ENCODE data around the gene ELL. TPM values are rescaled to one million over a fixed set of nuclear protein-coding genes. Genes with fewer than 3 reads are reported as not detected.
"Not testable (repeated sequence)": the region's sequence is repeated elsewhere in the genome, so short reads cannot be mapped to it uniquely, and the experiment has no call there.

ELL gene
- total RNA-seq, 1 donor from 2014 or later, result 7.9 TPM

DNA sequence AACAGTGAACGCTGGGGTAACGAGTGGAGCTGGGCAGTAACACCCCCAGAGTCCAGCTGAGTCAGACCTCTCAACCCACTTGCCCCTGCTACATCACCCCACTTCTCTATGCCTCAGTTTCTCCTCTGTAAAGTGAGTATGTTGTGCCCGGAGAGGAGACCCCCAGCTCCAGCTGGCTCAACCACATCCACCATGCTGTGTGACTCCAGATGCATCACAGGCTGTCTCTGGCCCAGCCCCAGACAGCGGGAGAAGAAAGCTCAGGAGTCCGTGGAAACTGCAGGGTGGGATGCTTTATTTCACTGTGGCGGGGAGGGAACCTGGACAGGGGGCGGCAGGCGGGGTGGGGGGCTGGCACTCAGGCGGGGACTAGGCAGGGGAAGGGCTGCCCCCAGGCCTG, 9.6 kb upstream of the ELL start:
- peaks cover 50% of the 10 kb centered on the region for H3K36me3 ChIP-seq
- intact Hi-C loops (cut with micrococcal nuclease), result no loop called here

DNA sequence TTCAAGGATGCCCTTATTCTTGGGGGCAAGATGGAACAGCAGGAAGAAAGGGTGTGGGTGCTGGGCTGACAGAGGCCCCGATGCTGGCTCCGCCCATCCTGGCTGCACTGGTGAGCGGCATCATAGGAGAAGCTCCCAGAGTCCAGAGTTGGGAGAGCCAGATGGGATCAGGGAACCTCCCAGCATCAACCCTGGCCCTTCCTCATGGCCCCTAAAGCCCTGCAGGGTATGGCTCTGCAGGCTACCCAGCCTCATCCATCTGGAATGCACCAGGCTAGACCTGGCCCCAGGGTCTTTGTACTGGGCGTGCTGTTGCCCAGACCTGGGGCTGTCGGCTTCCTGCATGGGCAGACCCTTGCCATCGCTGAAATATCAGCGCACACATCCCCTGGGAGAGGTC, 7.9 kb upstream of the ELL start:
- TF ChIP-seq, protein P1, sequence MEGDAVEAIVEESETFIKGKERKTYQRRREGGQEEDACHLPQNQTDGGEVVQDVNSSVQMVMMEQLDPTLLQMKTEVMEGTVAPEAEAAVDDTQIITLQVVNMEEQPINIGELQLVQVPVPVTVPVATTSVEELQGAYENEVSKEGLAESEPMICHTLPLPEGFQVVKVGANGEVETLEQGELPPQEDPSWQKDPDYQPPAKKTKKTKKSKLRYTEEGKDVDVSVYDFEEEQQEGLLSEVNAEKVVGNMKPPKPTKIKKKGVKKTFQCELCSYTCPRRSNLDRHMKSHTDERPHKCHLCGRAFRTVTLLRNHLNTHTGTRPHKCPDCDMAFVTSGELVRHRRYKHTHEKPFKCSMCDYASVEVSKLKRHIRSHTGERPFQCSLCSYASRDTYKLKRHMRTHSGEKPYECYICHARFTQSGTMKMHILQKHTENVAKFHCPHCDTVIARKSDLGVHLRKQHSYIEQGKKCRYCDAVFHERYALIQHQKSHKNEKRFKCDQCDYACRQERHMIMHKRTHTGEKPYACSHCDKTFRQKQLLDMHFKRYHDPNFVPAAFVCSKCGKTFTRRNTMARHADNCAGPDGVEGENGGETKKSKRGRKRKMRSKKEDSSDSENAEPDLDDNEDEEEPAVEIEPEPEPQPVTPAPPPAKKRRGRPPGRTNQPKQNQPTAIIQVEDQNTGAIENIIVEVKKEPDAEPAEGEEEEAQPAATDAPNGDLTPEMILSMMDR (IDR thresholded peaks at IDR 0.05; ENCODE audit: borderline replicate concordance), result no peak
- Histone ChIP-seq H3K27me3 (ENCODE audit: low read depth) (no peaks in the 10 kb centered on the region), H3K36me3 (peaks cover 34% of the 10 kb centered on the region), H3K4me1 (peaks cover 4% of the 10 kb centered on the region), H3K4me3 (no peak overlapping the region), H3K27ac (replicated peaks) (no peak overlapping the region), H3K9me3 (replicated peaks) (no peaks in the 10 kb centered on the region)
- no peak for DNase-seq
- intact Hi-C loops (cut with micrococcal nuclease), result no loop called here

More for the DNA sequence above, 9.6 kb upstream of the ELL start:
- no peak for DNase-seq
- TF ChIP-seq, protein P1 (IDR thresholded peaks at IDR 0.05; ENCODE audit: borderline replicate concordance), result no peak
- Histone ChIP-seq H3K27ac (replicated peaks) (no peak overlapping the region), H3K4me3 (no peak overlapping the region), H3K4me1 (peaks cover 4% of the 10 kb centered on the region), H3K27me3 (ENCODE audit: low read depth) (no peaks in the 10 kb centered on the region), H3K9me3 (replicated peaks) (no peaks in the 10 kb centered on the region)

DNA sequence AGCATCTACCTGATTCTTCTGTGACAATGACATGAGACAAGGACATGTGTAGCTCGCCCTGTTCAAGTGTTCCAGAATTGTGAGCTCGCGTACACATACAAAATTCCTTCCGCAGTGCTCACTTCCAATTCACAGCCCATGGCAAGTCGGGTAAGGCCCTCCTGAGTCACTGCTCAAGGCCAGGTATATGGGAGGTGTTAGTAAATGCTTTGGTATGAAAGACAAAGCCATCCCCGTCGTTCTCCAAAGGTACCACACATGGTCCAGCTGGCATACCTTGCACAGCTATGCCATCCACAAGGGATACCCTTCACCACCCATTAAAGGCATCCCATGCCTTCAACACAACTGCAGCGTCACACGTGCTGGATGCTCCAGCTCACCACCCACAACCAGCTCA, 4.4 kb upstream of the ELL start:
- Histone ChIP-seq H3K36me3 (peaks cover 6% of the 10 kb centered on the region), H3K4me3 (no peak overlapping the region)
- intact Hi-C loops (cut with micrococcal nuclease), result no loop called here

DNA sequence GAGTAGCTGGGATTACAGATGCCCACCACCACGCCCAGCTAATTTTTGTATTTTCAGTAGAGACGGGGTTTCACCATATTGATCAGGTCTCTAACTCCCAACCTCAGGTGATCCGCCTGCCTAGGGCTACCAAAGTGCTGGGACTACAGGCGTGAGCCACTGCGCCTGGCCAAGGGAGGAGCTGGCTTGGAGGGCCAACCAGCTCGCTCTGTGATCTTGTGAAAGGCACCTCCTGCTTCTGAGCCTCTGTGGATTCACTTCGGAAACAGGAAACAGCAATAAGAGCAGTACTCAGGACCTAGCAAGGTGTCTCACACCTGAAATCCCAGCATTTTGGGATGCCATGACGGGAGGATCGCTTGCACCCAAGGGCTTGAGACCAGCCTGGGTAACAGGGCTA, 2.0 kb upstream of the ELL start:
- H3K36me3 ChIP-seq, result no peaks in the 10 kb centered on the region
- no peak overlapping the region for H3K27ac ChIP-seq (replicated peaks)
- DNase-seq, result no peak
- no peaks in the 10 kb centered on the region for H3K27me3 ChIP-seq (ENCODE audit: low read depth)
- TF ChIP-seq, protein P1 (IDR thresholded peaks at IDR 0.05; ENCODE audit: borderline replicate concordance), result no peak
- H3K9me3 ChIP-seq (replicated peaks), result no peaks in the 10 kb centered on the region
- intact Hi-C loops (cut with micrococcal nuclease), result loop anchor here (5.0 kb wide), 1 partner anchor 57 kb away; no protein-coding TSS in a partner anchor
- no peak overlapping the region for H3K4me3 ChIP-seq
- H3K4me1 ChIP-seq, result peaks cover 34% of the 10 kb centered on the region

More for the DNA sequence above, 4.4 kb upstream of the ELL start:
- H3K27ac ChIP-seq (replicated peaks), result no peak overlapping the region
- TF ChIP-seq, protein P1 (IDR thresholded peaks at IDR 0.05; ENCODE audit: borderline replicate concordance), result no peak
- H3K27me3 ChIP-seq (ENCODE audit: low read depth), result no peaks in the 10 kb centered on the region
- no peak for DNase-seq
- no peaks in the 10 kb centered on the region for H3K9me3 ChIP-seq (replicated peaks)
- peaks cover 14% of the 10 kb centered on the region for H3K4me1 ChIP-seq

DNA sequence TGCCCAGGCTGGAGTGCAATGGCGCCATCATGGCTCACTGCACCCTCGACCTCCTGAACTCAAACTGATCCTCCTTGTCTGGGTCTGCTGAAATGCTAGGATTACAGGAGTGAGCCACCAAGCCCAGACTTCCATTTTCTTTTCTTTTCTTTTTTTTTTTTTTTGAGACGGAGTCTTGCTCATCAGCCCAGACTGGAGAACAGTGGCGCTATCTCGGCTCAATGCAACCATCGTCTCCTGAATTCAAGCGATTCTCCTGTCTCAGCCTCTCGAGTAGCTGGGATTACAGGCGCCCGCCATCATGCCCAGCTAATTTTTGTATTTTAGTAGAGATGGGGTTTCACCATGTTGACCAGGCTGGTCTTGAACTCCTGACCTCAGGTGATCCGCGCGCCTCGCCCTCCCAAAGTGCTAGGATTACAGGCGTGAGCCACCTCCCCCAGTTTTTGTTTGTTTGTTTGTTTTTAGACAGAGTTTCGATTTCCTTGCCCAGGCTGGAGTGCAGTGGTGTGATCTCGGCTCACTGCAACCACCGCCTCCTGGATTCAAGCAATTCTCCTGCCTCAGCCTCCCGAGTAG, 1.1 kb upstream of the ELL start:
- Histone ChIP-seq H3K4me1 (peaks cover 42% of the 10 kb centered on the region), H3K27ac (replicated peaks) (peak overlapping the region; percentile 94), H3K4me3 (peak overlapping the region; percentile 94)
- intact Hi-C loops (cut with micrococcal nuclease), result loop anchor here (5.0 kb wide), 1 partner anchor 56 kb away; no protein-coding TSS in a partner anchor
- H3K27me3 ChIP-seq (ENCODE audit: low read depth); DNase-seq; H3K9me3 ChIP-seq (replicated peaks); H3K36me3 ChIP-seq: not testable (repeated sequence)

DNA sequence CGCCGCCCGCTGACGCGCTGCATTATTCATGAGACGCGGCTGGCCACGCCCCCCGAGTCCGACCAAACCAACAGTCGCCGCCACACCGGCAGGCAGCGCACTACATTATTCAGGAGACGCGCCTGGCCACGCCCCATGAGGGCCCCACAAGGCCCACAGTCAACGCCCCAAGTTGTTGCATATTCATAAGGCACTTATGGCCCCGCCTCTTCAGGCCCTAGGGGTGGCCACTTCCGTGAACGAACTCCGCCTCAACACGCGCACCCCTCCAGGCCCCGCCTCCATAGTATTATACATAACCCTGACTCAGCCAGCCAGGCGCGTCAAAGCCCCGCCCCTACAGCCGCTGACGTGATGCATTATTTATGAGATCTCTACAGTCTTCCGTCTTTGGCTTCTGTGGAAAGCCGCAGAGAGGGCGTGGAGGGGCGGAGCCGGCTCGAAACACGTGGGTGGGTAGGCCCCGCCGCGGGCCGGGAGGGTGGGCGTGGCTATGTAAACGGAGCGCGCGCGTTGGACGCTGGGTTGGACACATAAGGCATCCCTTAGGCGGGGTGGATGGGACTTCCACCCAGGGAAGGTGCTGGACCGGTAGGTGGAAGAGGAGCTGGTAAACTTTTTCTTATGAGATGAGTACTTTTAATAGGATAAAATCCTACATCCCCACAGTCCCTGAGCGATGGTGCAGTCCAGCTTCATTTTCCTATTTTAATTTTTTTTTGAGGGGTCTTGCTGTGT, 423 bp upstream of the ELL start:
- no peaks in the 10 kb centered on the region for H3K36me3 ChIP-seq
- intact Hi-C loops (cut with micrococcal nuclease), result loop anchor here (5.0 kb wide), 1 partner anchor 55 kb away; no protein-coding TSS in a partner anchor
- DNase-seq, result peak; percentile 100
- peaks cover 43% of the 10 kb centered on the region for H3K4me1 ChIP-seq
- peak overlapping the region; percentile 94 for H3K4me3 ChIP-seq
- peak overlapping the region; percentile 94 for H3K27ac ChIP-seq (replicated peaks)
- no peaks in the 10 kb centered on the region for H3K27me3 ChIP-seq (ENCODE audit: low read depth)
- H3K9me3 ChIP-seq (replicated peaks), result no peaks in the 10 kb centered on the region
- TF ChIP-seq, protein P1 (IDR thresholded peaks at IDR 0.05; ENCODE audit: borderline replicate concordance), result no peak

Measured in left ventricle myocardium inferior (tissue), 1 donor.